ENCODE data around the gene OTOR.

GRCh38 chr20:16752082-16752481 is 3.9 kb downstream of the OTOR start:
- TF ChIP-seq CTCF (IDR thresholded peaks at IDR 0.05; ENCODE audit: low read length) (no peak), EZH2 (optimal IDR thresholded peaks at IDR 0.05; ENCODE audit: low read depth, low read length) (no peak), EZH2phosphoT487 (IDR thresholded peaks at IDR 0.05; ENCODE audit: low read length) (no peak)

Data from MM.1S (cell line).